AG04450 (cell line): ENCODE results near the gene IFIT3. TPM values are rescaled to one million over a fixed set of nuclear protein-coding genes. Genes with fewer than 3 reads are reported as not detected.
"Not testable (repeated sequence)": the region's sequence is repeated elsewhere in the genome, so short reads cannot be mapped to it uniquely, and the experiment has no call there.

Experiments used
- CTCF ChIA-PET: fragments of 300-600, 350-600 bp; formaldehyde crosslinking; extraction: SDS; loops from one replicate; lab custom pipeline; 2022; ENCODE audit warnings: antibody characterized with exemption, inconsistent platforms; lab: Charles Lee
- POLR2A ChIA-PET: fragments of 350-600 bp; formaldehyde crosslinking; extraction: SDS; loops from one replicate; lab custom pipeline; 2021; ENCODE audit warnings: antibody characterized with exemption, inconsistent platforms; lab: Yijun Ruan, JAX
- DNase-seq: peaks from one replicate; pipeline ENCODE4 v3.0.0-alpha.2; 2011; ENCODE audit warnings: low read depth, low spot score
- H3K27ac ChIP-seq: one replicate; pipeline ENCODE4 v1.5.1; 2012; ENCODE audit warnings: low read depth, low read length, control low read depth
- H3K27me3 ChIP-seq: one replicate; pipeline ENCODE4 v1.6.0; 2012; ENCODE audit warnings: low read length; ENCODE audit not compliant: control insufficient read depth, insufficient read depth
- H3K4me3 ChIP-seq: 2 replicates; pipeline ENCODE4 v1.5.1; 2011; ENCODE audit warnings: mild to moderate bottlenecking, low read depth, low read length, control low read depth
- H3K9me3 ChIP-seq: 2 replicates; pipeline ENCODE4 v1.5.1; 2012; ENCODE audit warnings: low read length; ENCODE audit not compliant: control insufficient read depth, insufficient read depth
- polyA plus RNA-seq: library from polyadenylated mRNA; depleted of rRNA; stranded (reverse); fragments of >200 nt; gene quantifications from 2 replicates; pipeline ENCODE4 v1.2.3, GENCODE V29; 2011
- TF ChIP-seq, protein P1 (sequence below): IDR thresholded peaks from 2 replicates; pipeline ENCODE4 v1.5.1; 2011; ENCODE audit warnings: low read depth, low read length, control low read depth, inconsistent platforms

The IFIT3 gene
- polyA plus RNA-seq, 1 experiment, result 8.7 TPM

DNA sequence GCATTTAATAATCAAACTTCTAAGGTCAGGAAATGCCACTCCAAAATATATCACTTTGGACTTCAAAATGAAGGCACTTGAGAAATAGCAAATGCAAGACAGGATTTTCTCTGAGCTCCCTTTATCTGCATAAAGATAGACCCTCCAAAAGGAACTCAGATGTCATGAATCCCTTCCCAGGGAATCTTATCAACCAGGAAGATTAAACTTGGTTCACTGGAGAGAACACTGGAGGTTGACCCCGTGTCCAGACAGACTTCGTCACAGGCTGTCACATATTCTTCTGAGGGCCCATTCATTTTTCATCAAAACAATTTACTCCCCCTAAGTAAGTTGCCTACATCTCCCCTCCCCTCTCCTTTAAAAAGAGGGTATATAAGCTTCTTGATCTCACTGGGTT is 21.2 kb downstream of the IFIT3 start:
- POLR2A ChIA-PET, result no interaction called here
- CTCF ChIA-PET, result interaction anchor here (0.6 to 1.5 kb wide), 3 partner anchors 10 to 132 kb away, joined by 3 to 5 read pairs (median 3); no protein-coding TSS in a partner anchor
- Histone ChIP-seq H3K4me3 (no peak overlapping the region), H3K9me3 (no peaks in the 10 kb centered on the region), H3K27ac (no peak overlapping the region), H3K27me3 (no peaks in the 10 kb centered on the region)
- TF ChIP-seq, protein P1, sequence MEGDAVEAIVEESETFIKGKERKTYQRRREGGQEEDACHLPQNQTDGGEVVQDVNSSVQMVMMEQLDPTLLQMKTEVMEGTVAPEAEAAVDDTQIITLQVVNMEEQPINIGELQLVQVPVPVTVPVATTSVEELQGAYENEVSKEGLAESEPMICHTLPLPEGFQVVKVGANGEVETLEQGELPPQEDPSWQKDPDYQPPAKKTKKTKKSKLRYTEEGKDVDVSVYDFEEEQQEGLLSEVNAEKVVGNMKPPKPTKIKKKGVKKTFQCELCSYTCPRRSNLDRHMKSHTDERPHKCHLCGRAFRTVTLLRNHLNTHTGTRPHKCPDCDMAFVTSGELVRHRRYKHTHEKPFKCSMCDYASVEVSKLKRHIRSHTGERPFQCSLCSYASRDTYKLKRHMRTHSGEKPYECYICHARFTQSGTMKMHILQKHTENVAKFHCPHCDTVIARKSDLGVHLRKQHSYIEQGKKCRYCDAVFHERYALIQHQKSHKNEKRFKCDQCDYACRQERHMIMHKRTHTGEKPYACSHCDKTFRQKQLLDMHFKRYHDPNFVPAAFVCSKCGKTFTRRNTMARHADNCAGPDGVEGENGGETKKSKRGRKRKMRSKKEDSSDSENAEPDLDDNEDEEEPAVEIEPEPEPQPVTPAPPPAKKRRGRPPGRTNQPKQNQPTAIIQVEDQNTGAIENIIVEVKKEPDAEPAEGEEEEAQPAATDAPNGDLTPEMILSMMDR, result no peak
- no peak for DNase-seq

DNA sequence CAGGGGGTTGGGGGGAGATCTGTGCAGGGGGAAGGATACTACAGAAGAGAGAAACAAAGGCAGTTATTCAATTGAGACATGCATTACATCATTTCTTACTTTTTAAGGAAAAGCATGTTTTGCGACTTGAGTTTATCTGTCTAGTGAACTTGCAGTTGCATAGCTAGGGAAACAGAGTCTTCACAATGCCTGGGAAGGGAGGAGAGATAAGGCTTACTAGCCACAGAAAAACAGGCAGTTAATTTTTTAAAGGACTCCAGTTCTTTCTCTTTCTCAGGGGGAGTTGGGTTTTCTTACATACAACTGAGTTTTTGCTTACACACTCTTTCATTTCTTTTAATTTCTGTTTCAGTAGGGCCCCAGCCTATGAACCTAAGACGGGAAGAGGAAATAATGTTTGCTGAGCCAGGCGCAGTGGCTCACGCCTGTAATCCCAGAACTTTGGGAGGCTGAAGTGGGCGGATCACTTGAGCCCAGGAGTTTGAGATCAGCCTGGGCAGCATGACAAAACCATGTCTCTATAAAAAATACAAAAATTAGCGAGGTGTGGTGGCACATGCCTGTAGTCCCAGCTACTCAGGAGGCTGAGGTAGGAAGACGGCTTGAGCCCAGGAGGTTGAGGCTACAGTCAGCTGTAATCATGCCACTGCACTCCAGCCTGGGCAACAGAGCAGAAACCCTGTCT is 23.0 kb downstream of the IFIT3 start:
- ChIA-PET POLR2A (interaction anchor here (0.6 to 1.8 kb wide), 2 partner anchors 23 to 73 kb away, joined by 3 to 10 read pairs; partner anchors contain the start of gene IFIT3), CTCF (interaction anchor here (2.7 kb wide), 1 partner anchor 19 kb away, joined by 15 read pairs; no protein-coding TSS in a partner anchor)
- H3K4me3 ChIP-seq, DNase-seq, H3K9me3 ChIP-seq, H3K27me3 ChIP-seq: not testable (repeated sequence)
- peak overlapping the region; percentile 85 for H3K27ac ChIP-seq

DNA sequence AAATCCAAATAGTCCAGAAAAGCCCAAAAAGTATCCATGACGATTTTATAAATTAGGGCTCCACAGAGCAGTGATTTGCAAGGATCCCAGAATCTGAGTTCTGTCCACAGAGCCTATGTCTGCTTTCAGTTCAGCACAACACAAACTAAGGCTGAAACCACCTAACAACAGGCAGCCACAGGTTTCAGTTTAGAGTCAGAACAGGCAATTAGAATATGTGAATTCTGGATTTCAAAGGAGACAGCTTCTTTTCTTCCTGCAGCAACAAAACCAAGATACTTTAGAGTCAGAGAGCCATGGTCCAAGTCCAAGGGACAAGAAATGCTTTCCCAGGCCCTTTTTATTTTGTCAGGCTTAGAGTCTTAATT is 23.6 kb downstream of the IFIT3 start:
- DNase-seq, result no peak
- CTCF ChIA-PET, result interaction anchor here (2.7 kb wide), 1 partner anchor 18 kb away, joined by 15 read pairs; no protein-coding TSS in a partner anchor
- Histone ChIP-seq H3K4me3 (no peak overlapping the region), H3K27me3 (no peaks in the 10 kb centered on the region), H3K9me3 (no peaks in the 10 kb centered on the region), H3K27ac (peak overlapping the region; percentile 85)
- TF ChIP-seq, protein P1, result no peak
- POLR2A ChIA-PET, result interaction anchor here (0.6 to 1.8 kb wide), 5 partner anchors 16 to 100 kb away, joined by 3 to 10 read pairs (median 8); partner anchors contain the start of genes IFIT1, IFIT3 and LIPA

DNA sequence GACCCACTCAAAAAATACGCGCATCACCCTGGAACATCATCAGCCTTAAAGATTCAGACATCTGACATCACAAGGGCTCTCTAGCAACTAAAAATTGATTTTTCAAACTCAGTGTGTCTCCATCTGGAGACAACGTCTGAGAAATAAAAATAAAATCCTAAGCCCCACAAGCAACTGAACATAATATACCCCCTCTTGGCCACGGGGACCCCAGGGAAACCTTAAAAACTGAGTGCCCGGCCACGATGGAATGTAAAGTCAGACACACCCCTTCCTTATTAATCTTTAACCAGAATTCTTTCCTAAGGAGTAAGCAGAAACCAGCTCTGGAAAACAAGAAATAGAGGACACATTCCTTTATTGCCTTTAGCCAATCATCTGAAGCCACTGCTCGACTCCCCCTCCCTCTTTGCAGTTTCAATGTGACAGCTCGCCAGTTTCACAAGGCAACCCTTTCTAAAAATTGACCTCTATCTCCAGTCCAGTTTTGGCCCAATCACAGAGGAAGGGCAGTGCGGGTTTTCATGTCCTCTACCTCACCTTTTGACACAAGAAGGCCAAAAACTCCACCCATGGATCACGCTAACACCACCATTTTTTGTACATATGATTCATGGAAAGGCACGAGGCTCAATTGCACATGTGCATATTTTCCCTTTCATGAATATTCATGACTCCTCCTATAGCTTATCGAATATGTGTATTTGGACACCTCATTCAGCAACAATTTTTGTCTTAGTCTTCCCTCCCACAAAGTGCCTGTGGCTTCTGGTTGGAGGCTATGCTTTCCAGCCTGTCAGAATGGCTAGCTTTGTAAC is 24.2 kb downstream of the IFIT3 start:
- peak overlapping the region; percentile 35 for H3K4me3 ChIP-seq
- ChIA-PET POLR2A (interaction anchor here (0.6 to 1.8 kb wide), 8 partner anchors 17 to 459 kb away, joined by 3 to 10 read pairs (median 6); partner anchors contain the start of genes IFIT1, IFIT3 and LIPA), CTCF (interaction anchor here (0.7 to 2.7 kb wide), 2 partner anchors 17 to 40 kb away, joined by 4 to 15 read pairs; no protein-coding TSS in a partner anchor)
- TF ChIP-seq, protein P1, result no peak
- peak overlapping the region; percentile 85 for H3K27ac ChIP-seq
- peak; percentile 85 for DNase-seq
- H3K27me3 ChIP-seq, result no peaks in the 10 kb centered on the region
- no peaks in the 10 kb centered on the region for H3K9me3 ChIP-seq

DNA sequence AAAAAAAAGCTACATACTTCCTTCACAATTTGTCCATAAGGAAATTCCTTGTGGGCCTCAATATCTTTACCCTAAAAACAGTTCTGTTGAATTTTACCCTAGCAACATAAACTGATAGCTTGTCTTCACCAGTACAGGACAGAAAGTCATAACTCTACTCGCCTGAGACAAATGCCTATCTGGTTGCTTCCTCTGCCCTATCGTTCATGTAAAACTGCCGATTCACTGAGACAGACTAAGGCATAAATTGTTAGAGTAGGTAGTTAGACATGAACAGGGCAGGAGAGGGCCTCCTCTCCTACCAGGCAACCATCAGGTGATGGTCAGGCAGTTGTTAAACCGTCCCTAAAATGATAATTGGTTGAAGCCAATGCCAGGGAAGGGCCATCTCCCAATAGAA is 25.0 kb downstream of the IFIT3 start:
- POLR2A ChIA-PET, result interaction anchor here (0.7 to 1.8 kb wide), 6 partner anchors 22 to 460 kb away, joined by 4 to 10 read pairs (median 8); partner anchors contain the start of genes IFIT1, IFIT3 and LIPA
- Histone ChIP-seq H3K9me3 (no peaks in the 10 kb centered on the region), H3K4me3 (no peak overlapping the region), H3K27me3 (no peaks in the 10 kb centered on the region), H3K27ac (peak overlapping the region; percentile 85)
- TF ChIP-seq, protein P1, result no peak
- CTCF ChIA-PET, result interaction anchor here (0.7 to 2.7 kb wide), 2 partner anchors 17 to 39 kb away, joined by 4 to 15 read pairs; no protein-coding TSS in a partner anchor
- DNase-seq, result no peak
